Panc1 (cell line): ENCODE results near the gene ADIPOR2.

Source experiments
- CTCF ChIP-seq: fragments of 450-650 bp; IDR thresholded peaks from 2 replicates; pipeline ENCODE4 v1.5.1; 2017; ENCODE audit warnings: mild to moderate bottlenecking
- POLR2AphosphoS5 ChIP-seq: IDR thresholded peaks from 2 replicates; pipeline ENCODE4 v1.6.1; 2012; ENCODE audit warnings: mild to moderate bottlenecking, low read depth, low read length, moderate library complexity
- REST ChIP-seq, 2 experiments: IDR thresholded peaks; 2 replicates each; pipeline ENCODE4 v1.6.1; 2011 to 2012; ENCODE audit warnings: low read depth in 2 of 2, control low read depth in 1 of 2, low read length in 1 of 2, mild to moderate bottlenecking in 1 of 2, moderate library complexity in 1 of 2; ENCODE audit not compliant: insufficient read depth in 1 of 2

- TF ChIP-seq POLR2AphosphoS5: no peak
- no peak for TF ChIP-seq CTCF
- no peak for TF ChIP-seq REST (IDR thresholded peaks at IDR 0.05; ENCODE audit: insufficient read depth in 1 of 2, low read depth in 2 of 2, low read length in 1 of 2)
These were observed 145.5 kb downstream of the ADIPOR2 start for GRCh38 chr12:1836241-1836803.
